ENCODE data around the gene USP3.

DNA sequence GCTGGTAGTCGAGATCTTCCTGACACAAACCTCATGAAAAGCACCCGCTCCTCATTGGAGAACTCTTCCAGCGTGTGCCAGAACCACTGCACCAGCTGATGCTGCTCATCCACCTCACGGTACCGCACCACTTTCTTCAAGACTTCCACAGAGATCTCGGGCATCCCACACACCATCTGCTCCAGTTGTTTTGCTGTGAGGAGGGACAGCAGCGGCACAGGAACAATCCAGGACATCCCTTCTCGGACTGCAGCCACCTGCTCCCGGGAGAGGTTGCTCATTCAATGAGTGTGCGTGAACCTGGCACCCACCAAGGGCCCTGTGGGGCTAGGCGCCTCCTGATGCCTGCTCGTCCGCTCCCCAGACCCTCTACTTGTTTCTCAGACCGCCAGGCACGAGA, 107.9 kb downstream of the USP3 start:
- TF ChIP-seq, protein P1, sequence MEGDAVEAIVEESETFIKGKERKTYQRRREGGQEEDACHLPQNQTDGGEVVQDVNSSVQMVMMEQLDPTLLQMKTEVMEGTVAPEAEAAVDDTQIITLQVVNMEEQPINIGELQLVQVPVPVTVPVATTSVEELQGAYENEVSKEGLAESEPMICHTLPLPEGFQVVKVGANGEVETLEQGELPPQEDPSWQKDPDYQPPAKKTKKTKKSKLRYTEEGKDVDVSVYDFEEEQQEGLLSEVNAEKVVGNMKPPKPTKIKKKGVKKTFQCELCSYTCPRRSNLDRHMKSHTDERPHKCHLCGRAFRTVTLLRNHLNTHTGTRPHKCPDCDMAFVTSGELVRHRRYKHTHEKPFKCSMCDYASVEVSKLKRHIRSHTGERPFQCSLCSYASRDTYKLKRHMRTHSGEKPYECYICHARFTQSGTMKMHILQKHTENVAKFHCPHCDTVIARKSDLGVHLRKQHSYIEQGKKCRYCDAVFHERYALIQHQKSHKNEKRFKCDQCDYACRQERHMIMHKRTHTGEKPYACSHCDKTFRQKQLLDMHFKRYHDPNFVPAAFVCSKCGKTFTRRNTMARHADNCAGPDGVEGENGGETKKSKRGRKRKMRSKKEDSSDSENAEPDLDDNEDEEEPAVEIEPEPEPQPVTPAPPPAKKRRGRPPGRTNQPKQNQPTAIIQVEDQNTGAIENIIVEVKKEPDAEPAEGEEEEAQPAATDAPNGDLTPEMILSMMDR (IDR thresholded peaks at IDR 0.05) = no peak
- TF ChIP-seq EZH2 (IDR thresholded peaks at IDR 0.05; ENCODE audit: borderline replicate concordance, insufficient read depth, low read depth, low read length, poor library complexity, severe bottlenecking) = no peak

All from B cell (primary cell).